ENCODE measurements around the gene MYO5B.

- no peak for TF ChIP-seq CTCF (IDR thresholded peaks at IDR 0.05)
- TF ChIP-seq POLR2A (IDR thresholded peaks at IDR 0.05): no peak
Observed at GRCh38 chr18:50186385-50186784, 8.6 kb downstream of the MYO5B start.

Data from Peyer's patch (tissue), 4 donors.